Fibroblast of skin of left quadriceps (primary cell): Measurements from ENCODE around the gene CEP78.
"Not testable (repeated sequence)": the region's sequence is repeated elsewhere in the genome, so short reads cannot be mapped to it uniquely, and the experiment has no call there.

Experiments used
- DNase-seq, 2 experiments: peaks; one replicate each; pipeline ENCODE4 v3.0.0-alpha.2; 2013; ENCODE audit warnings: low read depth in 2 of 2

Gene CEP78

DNA sequence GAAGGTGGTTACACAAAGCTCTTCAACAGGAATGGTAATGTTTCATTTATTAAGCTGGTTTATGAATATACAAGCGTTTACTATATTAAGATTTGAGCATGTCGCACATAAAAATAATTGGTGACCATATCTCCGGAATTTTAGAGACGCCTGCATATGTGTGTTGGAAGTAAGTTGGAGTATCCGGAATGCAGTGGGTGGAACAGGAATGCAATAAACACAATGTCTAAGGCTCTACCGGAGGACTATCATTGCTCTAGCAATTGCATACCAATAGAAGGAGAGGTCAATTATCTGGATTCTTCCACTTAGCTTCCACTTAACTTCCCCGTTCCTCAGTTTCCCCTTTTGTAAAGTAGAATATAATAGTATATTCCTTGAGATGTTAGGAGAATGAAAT, 1.1 kb upstream of the CEP78 start:
- peak in 1 of 2 experiments; percentile 32 for DNase-seq

DNA sequence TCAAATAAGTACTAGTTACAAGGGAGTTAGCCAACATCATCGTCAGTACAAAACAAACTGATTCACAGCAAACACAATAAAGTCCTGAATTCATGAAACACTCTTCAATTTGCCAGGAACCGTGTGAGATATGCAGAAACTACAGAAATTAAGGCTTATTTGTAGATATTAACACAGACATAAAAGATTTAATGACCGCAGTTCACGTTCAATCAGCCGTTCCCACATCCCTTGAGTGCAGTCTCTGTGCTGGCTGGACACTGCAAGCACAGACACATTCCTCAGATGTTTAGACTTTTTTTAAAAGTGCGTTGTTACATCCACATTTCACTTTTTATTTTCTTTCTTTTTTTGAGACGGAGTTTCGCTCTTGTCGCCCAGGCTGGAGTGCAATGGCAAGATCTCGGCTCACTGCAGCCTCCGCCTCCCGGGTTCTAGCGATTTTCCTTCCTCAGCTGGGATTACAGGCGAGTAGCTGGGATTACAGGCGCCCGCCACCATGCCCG, 566 bp upstream of the CEP78 start:
- no peak for DNase-seq

DNA sequence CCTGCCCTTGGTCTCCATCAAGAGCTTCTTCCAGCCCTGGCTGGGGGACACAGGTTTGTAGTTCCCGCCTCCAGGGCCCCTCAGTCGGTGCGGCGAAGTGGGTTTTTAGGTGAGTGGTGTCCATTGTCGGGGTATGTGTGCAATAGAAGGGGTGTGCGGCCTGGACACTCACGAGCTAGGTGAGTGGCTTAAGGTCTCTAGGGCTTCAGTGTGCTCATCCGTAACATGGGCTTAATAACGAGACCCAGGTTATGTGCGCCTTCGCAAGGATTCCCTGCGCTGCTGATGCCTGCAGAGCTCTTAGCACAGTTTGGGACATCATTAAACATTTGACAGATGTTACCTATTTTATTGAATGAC, 656 bp downstream of the CEP78 start:
- no peak for DNase-seq

DNA sequence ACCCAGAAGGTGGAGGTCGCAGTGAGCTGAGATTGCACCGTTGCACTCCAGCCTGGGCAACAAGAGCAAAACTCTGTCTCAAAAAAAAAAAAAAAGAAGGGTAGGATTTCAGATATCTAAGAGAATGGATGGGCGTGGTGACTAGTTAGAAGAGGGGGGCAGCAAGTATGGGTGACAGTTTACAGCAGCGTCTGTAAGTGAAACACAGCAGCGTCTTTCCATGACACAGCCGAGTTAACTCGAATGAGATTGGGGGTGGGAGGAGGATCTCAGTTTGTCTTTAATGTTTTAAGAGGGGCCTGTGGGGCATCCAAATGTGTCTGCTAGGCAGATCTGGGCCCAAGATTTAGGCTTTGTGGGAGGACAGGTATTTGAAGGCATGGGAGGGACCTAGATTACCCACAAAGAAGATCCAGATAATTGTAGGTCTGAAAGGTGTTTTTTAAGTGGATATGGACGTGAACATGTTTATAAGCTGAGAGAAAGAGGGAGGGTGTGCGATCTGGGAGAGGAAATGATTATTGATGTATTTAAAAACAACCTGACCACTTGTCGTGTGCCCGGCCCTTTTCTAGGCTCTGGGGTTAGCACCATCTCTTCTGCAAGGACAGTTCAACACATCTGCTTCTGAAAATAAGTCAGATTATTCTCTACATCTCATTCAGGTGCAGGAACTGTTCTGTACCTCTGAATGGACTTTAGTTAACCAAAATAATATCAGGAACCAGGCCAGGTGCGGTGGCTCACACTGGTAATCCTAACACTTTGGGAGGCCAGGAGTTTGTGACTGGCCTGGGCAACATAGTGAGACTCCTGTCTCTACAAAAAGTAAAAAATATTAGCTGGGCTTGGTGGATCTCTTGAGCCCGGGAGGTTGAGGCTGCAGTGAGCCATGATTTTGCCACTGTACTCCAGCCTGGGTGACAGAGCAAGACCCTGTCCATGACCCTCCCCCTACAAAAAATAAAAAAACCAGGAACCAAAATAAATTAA, 2.5 kb downstream of the CEP78 start:
- no peak for DNase-seq

DNA sequence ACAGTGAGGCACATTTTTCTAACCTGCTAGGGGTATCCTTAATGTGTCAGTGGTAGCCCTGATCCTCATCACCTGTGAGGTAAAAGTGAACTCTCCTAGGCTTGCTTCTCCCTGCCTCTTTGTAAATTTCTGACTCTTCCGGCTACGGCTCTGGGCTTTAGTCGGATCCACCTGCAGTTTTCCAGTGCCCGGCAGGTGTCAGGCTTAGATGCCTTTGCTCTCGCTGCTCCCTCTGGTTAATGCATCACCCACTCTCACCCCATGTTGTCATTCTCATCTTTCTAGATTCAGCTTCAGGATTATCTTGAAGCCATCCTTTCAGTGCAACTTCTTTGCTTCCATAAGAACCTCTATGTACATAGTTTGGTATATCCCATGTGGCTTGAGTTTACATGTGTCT, 3.6 kb downstream of the CEP78 start:
- no peak for DNase-seq

DNA sequence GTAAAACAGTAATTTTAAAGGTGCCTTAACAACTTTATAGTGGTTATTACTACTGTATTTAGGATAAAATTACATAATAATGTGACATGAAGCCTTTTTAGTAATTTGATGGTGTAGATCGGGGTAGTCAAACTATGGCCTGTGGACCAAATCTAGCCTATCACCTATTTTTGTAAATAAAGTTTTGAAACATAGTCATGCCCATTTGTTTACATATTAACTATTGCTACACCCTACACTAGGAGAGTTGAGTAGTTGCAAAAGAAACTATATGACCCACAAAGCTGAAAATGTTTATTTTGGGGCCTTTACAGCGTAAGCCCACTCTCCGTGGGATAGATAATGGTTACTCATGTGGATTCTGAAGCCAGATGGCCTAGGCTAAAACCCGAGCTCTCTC, 6.2 kb downstream of the CEP78 start:
- DNase-seq: no peak

DNA sequence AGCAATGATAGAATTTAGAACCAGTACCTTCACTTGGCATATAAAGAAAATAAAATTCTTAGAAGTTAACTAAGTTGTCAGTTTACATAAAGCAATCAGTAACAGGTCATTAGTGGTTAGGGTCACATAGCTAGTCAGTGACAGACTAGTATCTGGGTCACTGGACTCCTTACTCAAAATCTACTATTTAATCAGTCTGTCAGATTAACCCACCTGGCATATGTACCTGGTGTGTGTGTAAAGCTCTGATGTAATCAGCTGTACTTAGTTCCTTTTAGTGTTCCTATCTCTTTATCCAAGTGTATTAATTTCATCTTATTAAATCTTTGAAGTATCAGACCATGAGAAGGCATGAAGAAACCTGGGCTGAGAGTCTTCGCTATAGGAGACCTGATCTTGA, 7.3 kb downstream of the CEP78 start:
- DNase-seq: no peak

DNA sequence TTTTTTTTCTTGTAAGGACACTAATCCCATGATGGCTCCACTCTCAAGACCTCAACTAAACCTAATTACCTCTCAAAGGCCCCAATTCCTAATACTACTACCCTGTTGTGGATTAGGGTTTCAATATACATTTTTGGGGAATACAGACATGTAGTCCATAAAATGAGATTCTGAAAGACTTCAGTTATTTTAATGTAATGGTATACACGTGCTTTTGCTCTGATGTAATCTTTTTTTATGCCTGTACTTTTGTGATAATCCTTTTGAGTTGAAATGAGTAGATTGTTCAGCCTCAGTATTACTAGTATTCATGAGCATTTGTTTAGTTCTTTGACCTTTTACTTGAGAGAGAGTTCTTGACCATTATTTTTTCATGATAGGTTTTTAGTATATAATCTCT, 9.5 kb downstream of the CEP78 start:
- no peak for DNase-seq

DNA sequence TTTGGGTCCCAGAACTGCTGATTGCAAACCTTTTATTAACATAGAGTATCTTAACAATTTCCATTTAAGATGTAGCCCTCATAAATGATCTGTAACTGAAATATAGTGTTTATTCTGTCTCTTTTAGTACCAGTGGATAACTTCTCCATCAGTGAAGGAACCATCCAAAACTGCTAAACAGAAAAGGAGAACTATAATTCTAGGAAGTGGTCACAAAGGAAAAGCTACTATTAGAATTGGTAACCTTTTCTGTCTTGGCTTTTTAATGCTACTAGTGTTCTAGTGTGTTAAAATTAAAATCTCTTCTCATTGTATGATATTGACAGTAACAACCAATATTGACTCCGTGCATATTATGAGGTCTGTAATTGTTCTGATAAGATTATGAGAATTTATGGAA, 12.8 kb downstream of the CEP78 start:
- no peak for DNase-seq

DNA sequence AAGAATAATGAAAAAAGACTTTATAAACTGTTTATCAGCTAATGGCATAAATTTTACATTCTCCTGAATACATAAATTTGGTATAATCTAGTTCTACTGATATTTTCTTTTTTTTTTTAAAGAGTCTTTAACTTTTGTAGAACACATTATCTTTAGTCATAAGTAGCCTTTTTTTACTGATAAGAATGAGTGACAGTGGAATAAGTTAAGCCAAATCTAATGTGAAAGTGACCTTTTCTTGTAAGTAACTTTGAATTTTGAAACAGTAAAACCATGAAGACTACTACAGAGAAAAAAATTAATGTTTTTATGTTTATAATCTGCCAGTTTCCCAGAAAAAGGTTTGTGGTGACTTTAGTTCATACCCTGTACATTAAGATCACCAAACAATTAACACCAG, 13.7 kb downstream of the CEP78 start:
- DNase-seq: no peak

DNA sequence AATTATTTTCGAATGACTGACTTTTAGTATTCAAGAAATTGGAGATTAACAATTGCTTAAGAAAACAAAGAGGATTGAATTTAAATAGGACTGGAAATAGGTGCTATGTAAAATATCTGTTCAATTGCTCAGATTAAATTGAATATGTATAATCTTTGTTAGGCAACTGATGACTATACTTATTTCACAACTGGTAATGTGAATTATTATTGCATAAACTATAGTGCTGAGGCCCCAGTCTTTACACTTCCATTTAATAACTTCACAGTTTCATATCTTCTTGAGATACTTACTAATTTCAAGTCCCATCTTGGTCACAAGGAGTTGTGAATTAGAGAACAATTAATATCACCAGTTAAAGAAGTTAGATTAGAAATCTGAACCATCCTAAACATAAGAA, 16.7 kb downstream of the CEP78 start:
- no peak for DNase-seq

DNA sequence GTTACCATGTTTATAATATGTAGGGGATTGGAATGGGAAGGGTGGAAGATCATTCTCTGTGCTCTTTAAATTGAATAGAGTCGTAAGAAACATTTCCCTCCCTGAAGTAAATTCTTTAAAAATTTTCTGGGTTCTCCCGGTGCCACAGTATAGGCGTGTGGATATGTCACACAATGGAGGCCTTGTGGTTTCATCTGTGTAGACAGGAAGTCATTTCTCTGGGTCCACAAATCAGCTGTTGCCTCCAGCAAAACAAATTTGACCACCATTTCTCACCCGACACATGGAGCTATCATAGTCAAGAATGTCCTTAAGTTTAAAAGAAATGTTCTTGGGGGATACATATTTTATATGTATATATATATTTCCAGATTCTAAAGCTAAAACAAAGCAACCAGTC, 17.4 kb downstream of the CEP78 start:
- no peak for DNase-seq

DNA sequence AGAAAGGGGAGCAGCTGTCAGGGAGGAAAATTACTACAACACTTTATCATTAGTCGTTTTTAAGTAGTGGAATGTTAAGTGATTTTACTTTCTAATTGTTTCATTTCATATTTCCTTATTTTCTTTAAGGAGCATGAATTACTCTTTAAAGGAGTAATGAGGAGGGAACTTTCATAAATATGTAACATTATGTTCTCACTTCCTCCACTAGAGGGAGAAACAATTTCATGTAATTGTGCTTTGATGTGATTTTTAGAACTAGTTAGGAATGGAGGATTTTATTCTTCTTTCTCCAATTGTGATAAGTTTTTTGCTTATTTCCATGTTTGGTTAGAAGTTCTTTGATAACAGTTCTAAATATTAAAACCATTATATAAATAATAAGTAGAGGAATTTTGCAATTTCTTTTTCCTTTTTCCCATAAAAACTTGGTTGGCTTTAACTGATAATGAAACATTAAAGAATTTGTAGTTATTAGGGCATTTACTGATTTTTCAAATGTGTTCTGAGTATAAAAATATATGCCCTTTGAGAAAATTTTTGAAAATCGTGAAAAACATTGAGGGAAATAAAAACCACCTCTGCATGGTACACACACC, 25.6 kb downstream of the CEP78 start:
- peak; percentile 14 to 18 for DNase-seq

DNA sequence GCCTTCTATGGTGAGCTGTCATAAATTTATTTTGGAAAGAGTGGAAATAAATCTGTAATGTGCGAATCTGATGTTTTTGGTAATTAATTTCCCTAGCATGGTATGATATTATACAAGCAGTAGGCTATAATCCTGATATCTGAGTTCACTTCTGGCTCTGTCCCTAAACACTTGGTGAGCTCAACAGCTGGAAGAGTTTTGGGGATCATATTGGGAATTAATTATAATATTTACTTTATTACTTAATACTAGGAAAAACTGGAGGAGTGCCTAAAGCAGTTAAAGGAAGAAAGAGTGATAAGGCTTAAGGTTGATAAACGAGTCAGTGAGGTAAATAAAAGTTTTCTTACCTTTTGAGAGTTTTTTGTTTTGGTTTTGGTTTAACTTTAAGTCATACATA, 26.8 kb downstream of the CEP78 start:
- no peak for DNase-seq

DNA sequence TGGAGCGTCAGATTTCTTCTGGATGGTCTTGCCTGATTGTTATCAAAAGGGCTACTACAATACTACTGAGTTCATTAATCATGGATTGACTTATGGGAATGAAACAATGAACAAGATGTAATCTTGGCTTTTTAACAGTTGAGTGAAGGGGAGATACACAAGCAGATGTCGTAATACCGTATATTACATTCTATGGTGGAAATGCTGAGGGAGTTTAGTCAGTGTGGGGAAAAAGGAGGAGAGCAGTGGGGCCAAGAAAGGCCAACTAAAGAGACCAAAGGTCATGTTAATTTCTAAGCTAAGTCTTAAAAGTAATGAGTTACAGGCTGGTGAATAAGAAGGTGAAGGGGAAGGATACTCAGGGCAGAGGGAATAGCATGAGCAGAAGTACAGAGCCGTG, 32.0 kb downstream of the CEP78 start:
- no peak for DNase-seq

DNA sequence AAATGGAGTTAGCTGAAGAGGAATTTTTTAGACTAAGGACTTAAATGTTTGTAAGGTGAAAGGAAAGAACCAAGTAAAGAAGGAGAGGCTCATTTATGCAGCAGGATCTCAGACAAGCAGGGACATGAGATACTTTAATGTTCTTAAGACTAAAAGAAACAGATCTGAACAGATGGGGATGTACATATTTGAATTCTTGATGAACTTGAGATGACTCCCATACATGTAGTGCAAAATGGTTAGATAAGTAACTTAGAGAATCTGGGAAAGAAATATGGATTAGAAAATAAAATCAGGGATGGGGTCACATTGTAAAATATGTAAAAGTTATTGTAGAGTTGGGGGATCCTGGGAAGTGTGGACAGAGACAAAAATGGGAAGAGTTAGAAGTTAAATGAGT, 33.9 kb downstream of the CEP78 start:
- DNase-seq: no peak

DNA sequence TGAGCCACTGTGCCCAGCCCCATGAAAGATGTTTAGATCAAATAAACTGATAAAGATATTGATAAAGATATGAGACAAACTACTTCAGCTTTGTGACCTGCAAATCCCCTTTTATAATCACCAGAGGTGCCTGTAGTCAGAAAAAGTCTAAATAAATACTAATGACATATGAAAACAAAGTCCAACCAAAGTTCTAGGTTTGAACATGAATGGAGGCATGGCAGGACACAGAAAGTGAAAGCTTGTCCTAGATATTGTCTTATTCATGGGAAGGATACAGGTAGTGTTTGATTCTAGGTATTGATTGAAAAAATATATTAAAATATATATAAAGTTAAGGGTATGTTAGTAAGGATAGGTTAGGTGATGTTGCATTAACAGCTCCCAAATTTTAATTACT, 36.4 kb downstream of the CEP78 start:
- DNase-seq: no peak

DNA sequence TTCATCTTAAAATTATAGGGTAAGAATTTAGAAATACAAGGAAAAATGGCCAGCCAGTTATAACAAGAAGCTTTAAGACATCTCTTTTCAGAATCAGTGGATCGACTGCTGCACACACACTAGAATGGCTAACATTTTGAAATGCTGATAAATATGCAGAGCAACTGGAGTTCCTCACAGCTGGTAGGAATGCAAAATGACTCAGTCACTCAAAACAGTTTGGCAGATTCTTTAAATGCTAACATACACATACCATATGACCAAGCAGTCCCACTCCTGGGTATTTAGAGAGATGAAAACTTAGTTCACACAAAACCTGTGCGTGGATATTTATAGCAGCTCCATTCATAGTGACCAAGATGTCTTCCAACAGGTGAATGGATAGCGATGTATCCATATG, 37.9 kb downstream of the CEP78 start:
- peak; percentile 49 to 57 for DNase-seq

DNA sequence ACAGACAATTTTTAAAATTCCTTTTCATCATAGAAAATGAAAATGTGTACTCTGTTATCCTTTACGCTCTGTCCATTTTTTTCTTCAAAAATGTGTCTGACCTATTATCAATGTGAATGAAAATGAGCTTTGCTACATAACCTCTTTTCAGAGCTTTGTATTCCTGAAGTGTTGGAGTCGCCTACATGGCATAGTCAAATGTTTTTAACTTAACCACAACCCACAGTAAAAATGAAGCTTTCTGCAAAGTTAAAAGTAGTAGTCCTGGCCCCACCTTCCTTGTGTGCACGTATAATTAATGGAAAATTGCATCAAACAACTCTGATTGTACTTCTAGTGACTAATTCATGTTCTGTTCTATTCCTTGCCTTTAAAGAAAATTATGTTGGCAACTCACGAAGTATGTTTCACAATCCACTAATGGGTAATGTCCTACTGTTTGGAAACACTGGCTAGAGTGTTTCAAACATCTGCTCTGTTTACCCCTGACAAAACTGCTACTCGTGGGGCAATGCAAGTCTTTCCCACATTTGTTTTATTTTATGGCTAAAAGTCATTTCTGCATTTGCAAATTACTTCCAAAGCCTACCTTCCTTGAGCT, 42.4 kb downstream of the CEP78 start:
- peak; percentile 44 to 49 for DNase-seq

DNA sequence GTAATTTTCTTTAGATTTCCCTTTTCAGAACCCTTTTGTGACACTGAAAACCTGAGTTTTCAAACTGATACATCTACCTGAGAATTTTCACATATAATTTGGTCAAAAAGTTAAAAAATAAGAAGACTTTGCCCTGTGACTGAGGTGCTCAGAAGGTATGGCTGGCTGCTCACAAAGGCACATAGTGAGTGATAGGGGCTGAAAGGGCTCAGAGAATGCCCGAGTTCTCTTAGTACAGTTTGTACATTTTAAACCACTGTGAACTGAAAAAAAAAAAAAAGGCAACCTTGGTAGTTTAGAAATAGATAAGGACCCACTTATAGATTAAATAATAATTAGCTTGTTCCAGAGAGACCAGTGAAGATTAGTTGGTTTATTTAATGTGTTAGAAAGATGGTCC, 42.9 kb downstream of the CEP78 start:
- DNase-seq: no peak

DNA sequence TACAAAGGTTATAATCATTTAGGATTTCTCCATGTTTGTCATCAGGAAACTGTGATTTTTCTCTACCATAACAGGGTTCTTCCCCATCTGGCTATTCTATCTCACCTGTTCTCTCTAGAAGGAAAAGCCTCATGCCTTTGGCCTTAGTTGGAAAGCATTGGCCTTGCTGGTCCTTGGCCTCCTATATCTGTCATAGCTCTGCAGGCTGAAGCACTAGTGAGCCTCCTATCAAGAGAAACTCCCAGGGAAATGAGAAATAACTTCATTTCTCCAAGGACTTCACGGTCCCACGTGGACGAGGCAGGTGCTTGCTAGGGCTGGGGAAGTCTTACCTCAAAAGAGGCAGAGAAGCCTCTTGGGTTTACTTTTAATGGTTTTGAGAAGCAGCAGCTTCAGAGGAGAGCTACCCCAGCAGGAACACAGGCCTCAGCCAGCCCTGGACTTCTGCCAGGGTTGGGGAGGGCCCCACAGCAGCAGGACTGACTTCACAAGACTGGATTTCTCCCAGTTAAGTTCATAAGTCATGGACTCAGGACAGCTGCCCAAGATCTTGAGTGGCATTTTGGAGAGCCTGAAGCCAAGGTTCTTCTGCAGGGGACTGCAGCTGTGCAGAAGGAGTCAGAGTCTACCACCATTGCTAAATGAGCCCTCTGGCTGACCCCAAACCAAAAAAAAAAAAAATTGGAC, 45.2 kb downstream of the CEP78 start:
- DNase-seq: peak; percentile 34 to 38

DNA sequence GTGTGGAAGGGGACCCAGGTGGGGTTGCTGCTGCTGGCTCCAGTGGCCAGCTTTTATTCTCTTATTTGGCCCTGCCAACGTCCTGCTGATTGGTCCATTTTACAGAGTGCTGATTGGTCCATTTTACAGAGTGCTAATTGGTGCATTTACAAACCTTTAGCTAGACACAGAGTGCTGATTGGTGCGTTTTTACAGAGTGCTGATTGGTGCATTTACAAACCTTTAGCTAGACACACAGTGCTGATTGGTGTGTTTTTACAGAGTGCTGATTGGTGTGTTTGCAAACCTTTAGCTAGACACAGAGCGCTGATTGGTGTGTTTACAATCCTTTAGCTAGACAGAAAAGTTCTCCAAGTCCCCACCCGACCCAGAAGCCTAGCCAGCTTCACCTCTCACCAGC, 48.3 kb downstream of the CEP78 start:
- DNase-seq: not testable (repeated sequence)
